ENCODE measurements around the gene GLIPR2. TPM values are rescaled to one million over a fixed set of nuclear protein-coding genes. Genes with fewer than 3 reads are reported as not detected.

GLIPR2 gene
- total and polyA plus RNA-seq, 2 of the 4 experiments (the other 2 are of a cell fraction): 35.8 to 43.3 TPM

- H2BK15ac ChIP-seq (ENCODE audit: low read depth, low read length): 0 out of 3 replicates have a peak overlapping the region, but pooled peaks have one; percentile 22
- H2BK5ac ChIP-seq (ENCODE audit: low read depth, low read length, poor library complexity, severe bottlenecking): peak overlapping the region; percentile 96
- WGBS, 2 experiments (ENCODE audit: extremely low coverage in 2 of 2, insufficient read length in 1 of 2): 28% methylated on average over 2 of the region's 3 CpGs; no CpG with 5 or more reads in 1 of the 2 experiments
- H3K23ac ChIP-seq (ENCODE audit: low read depth, low read length): no peak overlapping the region; the same call in 1 of the 2 replicates
- H3K9me3 ChIP-seq (ENCODE audit: control insufficient read depth, insufficient read depth, low read length): no peaks in the 10 kb centered on the region
- H3K18ac ChIP-seq (ENCODE audit: low read depth, low read length): peak overlapping the region; percentile 78
- H3K4ac ChIP-seq (ENCODE audit: low read depth, low read length): peak overlapping the region; percentile 84
- no peaks in the 10 kb centered on the region for H4K20me1 ChIP-seq (ENCODE audit: insufficient read depth, low read length)
- H3K27ac ChIP-seq (ENCODE audit: insufficient read depth, low read length): peak overlapping the region; percentile 96; the same call in 1 of the 2 replicates
- peaks cover 16% of the 10 kb centered on the region for H3K4me1 ChIP-seq (ENCODE audit: control insufficient read depth, insufficient read depth, low read length)
- peak overlapping the region; percentile 77 for H3K56ac ChIP-seq (ENCODE audit: extremely low read depth, insufficient read depth, low read length)
- peak overlapping the region; percentile 82 to 86 for H4K8ac ChIP-seq (ENCODE audit: low read depth in 2 of 2, low read length in 2 of 2)
- H3K36me3 ChIP-seq (ENCODE audit: control insufficient read depth, insufficient read depth, low read length): peaks cover 4% of the 10 kb centered on the region
- dilution Hi-C loops (cut with HindIII; ENCODE audit: low sequenced_read_pairs, unreplicated experiment) (no loop called here), in situ Hi-C loops (cut with MboI; ENCODE audit: low sequenced_read_pairs) (no loop called here), intact Hi-C loops (cut with micrococcal nuclease) (loop anchor here (5.0 kb wide), 3 partner anchors 63 to 143 kb away; partner anchors contain the start of genes CLTA, OR2S2 and RECK)
- POLR2A ChIA-PET (ENCODE audit: unreplicated experiment): interaction anchor here (0.5 kb wide), 1 partner anchor 75 kb away, joined by 3 read pairs; no protein-coding TSS in a partner anchor
- peak overlapping the region; percentile 46; the same call in 1 of the 2 replicates for H3K4me2 ChIP-seq (ENCODE audit: low read depth, low read length)
- H2AK5ac ChIP-seq (ENCODE audit: low read depth, low read length): no peak overlapping the region; the same call in 1 of the 2 replicates
- DNase-seq: peak; percentile 52
- peak overlapping the region; percentile 61 for H4K5ac ChIP-seq (ENCODE audit: low read depth, low read length)
- H2BK20ac ChIP-seq (ENCODE audit: low read depth, low read length): peak overlapping the region; percentile 94
- CTCF ChIA-PET: interaction anchor here (1.0 to 1.9 kb wide), 2 partner anchors 10 to 13 kb away, joined by 3 to 5 read pairs; no protein-coding TSS in a partner anchor
- ATAC-seq (ENCODE audit: low read depth): peak; percentile 15
- no peak overlapping the region for H2AK9ac ChIP-seq (replicated peaks; ENCODE audit: low read depth, low read length, poor library complexity)
- 0 out of 2 replicates have a peak overlapping the region, but pooled peaks have one; percentile 71 for H3K14ac ChIP-seq (replicated peaks; ENCODE audit: low read depth, low read length)
- H3K4me3 ChIP-seq (ENCODE audit: insufficient read depth, low read depth, low read length): no peak overlapping the region
- H3K27me3 ChIP-seq (ENCODE audit: control insufficient read depth, insufficient read depth, low read length): no peaks in the 10 kb centered on the region
- TF ChIP-seq CTCF (conservative IDR thresholded peaks at IDR 0.05; ENCODE audit: low read depth, low read length): peak; percentile 22
- no peak for TF ChIP-seq MAZ (IDR thresholded peaks at IDR 0.05; ENCODE audit: borderline replicate concordance, low read depth, low read length)
- no peak for TF ChIP-seq SMC3 (IDR thresholded peaks at IDR 0.05; ENCODE audit: low read depth, low read length)
- TF ChIP-seq CEBPB (IDR thresholded peaks at IDR 0.05; ENCODE audit: low read depth, low read length): no peak
- H3K79me1 ChIP-seq (ENCODE audit: low read depth in 1 of 2, low read length in 2 of 2): peaks cover 6 to 20% of the 10 kb centered on the region in 2 experiments; a peak in 3 of 4 replicates
- H2AFZ ChIP-seq (replicated peaks; ENCODE audit: low read length, poor library complexity): no peak overlapping the region
- peak overlapping the region; percentile 62; the same call in 1 of the 2 replicates for H3K9ac ChIP-seq (ENCODE audit: low read depth, low read length)
- H3K9me1 ChIP-seq (ENCODE audit: insufficient read depth, low read length): peaks cover 3% of the 10 kb centered on the region
- BruUV-seq (replicated peaks): no TSS peak
- H2BK120ac ChIP-seq (ENCODE audit: low read depth, low read length): peak overlapping the region; percentile 91
- H4K91ac ChIP-seq (ENCODE audit: insufficient read depth, low read depth, low read length): peak overlapping the region; percentile 84
Measured at GRCh38 chr9:36100532-36100931, 36.0 kb upstream of the GLIPR2 start.
